Spleen (tissue), 11 donors: Measurements from ENCODE around the gene L1CAM. TPM values are rescaled to one million over a fixed set of nuclear protein-coding genes. Genes with fewer than 3 reads are reported as not detected.

Experiments used
- DNase-seq: peaks from one replicate; pipeline ENCODE4 v3.0.0-alpha.2; 2020
- H3K27ac ChIP-seq, 8 donors: fragments of 200-600 bp; sonication (generic) in 7 of 8; 1 replicate in 4 of 8; 2 replicates in 4 of 8; pipeline versions ENCODE4 v1.5.0 to v1.8.0; 2016 to 2021; ENCODE audit warnings: inconsistent platforms in 4 of 8, mild to moderate bottlenecking in 4 of 8, moderate library complexity in 1 of 8
- H3K27me3 ChIP-seq, 7 donors: fragments of 200-600 bp; sonication (generic) in 6 of 7; replicated peaks in 1 of 7; 1 replicate in 4 of 7; 2 replicates in 3 of 7; pipeline versions ENCODE4 v1.5.0 to v1.8.0; 2016 to 2021; ENCODE audit warnings: inconsistent platforms in 3 of 7, mild to moderate bottlenecking in 1 of 7
- H3K36me3 ChIP-seq, 6 donors: fragments of 200-600 bp; sonication (generic) in 5 of 6; 1 replicate in 4 of 6; 2 replicates in 2 of 6; pipeline versions ENCODE4 v1.5.0 to v1.8.0; 2016 to 2021; ENCODE audit warnings: inconsistent platforms in 2 of 6
- H3K4me1 ChIP-seq, 6 donors: fragments of 200-600 bp; sonication (generic) in 5 of 6; 1 replicate in 3 of 6; 2 replicates in 3 of 6; pipeline versions ENCODE4 v1.5.0 to v1.8.0; 2016 to 2021; ENCODE audit warnings: inconsistent platforms in 3 of 6
- H3K4me3 ChIP-seq, 8 donors: fragments of 200-600 bp; sonication (generic) in 7 of 8; 1 replicate in 4 of 8; 2 replicates in 4 of 8; pipeline versions ENCODE4 v1.5.0 to v1.8.0; 2016 to 2021; ENCODE audit warnings: inconsistent platforms in 4 of 8, mild to moderate bottlenecking in 4 of 8, moderate library complexity in 2 of 8
- H3K9me3 ChIP-seq, 8 donors: fragments of 200-600 bp; sonication (generic) in 7 of 8; 1 replicate in 4 of 8; 2 replicates in 4 of 8; pipeline versions ENCODE4 v1.5.0 to v1.8.0; 2016 to 2021; ENCODE audit warnings: inconsistent platforms in 4 of 8
- CTCF ChIP-seq, 11 experiments: fragments of 200-600 bp in 7 of 11; fragments of 450-650 bp in 4 of 11; sonication (generic) in 4 of 11; IDR thresholded peaks in 8 of 11; conservative IDR thresholded peaks in 3 of 11; 1 replicate in 7 of 11; 2 replicates in 4 of 11; pipeline versions ENCODE4 v1.4.0 to v1.8.0; 2016 to 2021; ENCODE audit warnings: antibody characterized with exemption in 11 of 11, inconsistent platforms in 4 of 11, mild to moderate bottlenecking in 1 of 11
- POLR2A ChIP-seq, 3 donors: fragments of 450-650 bp; IDR thresholded peaks; one replicate each; pipeline ENCODE4 v1.5.1; 2017; ENCODE audit warnings: antibody characterized with exemption in 3 of 3, mild to moderate bottlenecking in 1 of 3
- POLR2AphosphoS5 ChIP-seq, 3 donors: sonication (generic); formaldehyde crosslinking; IDR thresholded peaks; one replicate each; pipeline ENCODE4 v1.5.1; 2017; ENCODE audit warnings: antibody characterized with exemption in 3 of 3
- WGBS, 5 donors: extraction: QIAGEN DNeasy Blood & Tissue Kit in 3 of 5; methylation state at CpG; one replicate each; pipeline versions ENCODE4 v1.1.5 to v1.1.7; 2013 to 2018; 5-methylcytosine and 5-hydroxymethylcytosine counted together
- intact Hi-C: fragments of 100-400 bp; cut with DNase I; formaldehyde crosslinking; loops from one replicate; pipeline ENCODE4 v1.15.0; 2023; ENCODE audit warnings: low total_unique reads
- polyA plus RNA-seq, 3 donors: library from polyadenylated mRNA; stranded (reverse); fragments of 200-250 nt; gene quantifications; one replicate each; pipeline ENCODE4 v1.2.1, GENCODE V29; 2013
- total RNA-seq, 7 donors: library from RNA; depleted of rRNA in 3 of 7; stranded (reverse); fragments of >200 nt in 3 of 7; fragmentation: NEBNext Ultra II Directional in 4 of 7; extraction: Animal tissue kit (Norgen Biotek cat#: 25700) in 4 of 7; gene quantifications; one replicate each; pipeline versions ENCODE4 v1.1.0 to v1.2.1, GENCODE V29; 2016 to 2021
- donor health status: healthy with polysubstance abuse.
- donor health status: DM: no; HTN: no; CAD: no; lungs with moderate emphysema.
- donor health status: DM: no; HTN: no; CAD: no.
- donor health status: Bipolar disorder and iron deficiency.
- donor health status: healthy.
- donor health status: DM: no; HTN: no; CAD: no.
- donor health status: DM: yes; HTN: yes; CAD: no.

Gene L1CAM
- total and polyA plus RNA-seq, 10 donors, result 1.2 to 5.1 (median 2.7) TPM

GRCh38 chrX:153814591-153815315 lies 71.2 kb downstream of the L1CAM start:
- no peak overlapping the region for H3K4me3 ChIP-seq
- peaks cover 0 to 34% (median 18%) of the 10 kb centered on the region in 6 donors for H3K4me1 ChIP-seq
- no peaks in the 10 kb centered on the region for H3K9me3 ChIP-seq
- no peaks in the 10 kb centered on the region for H3K36me3 ChIP-seq
- H3K27me3 ChIP-seq, result peaks cover 0 to 43% (median 12%) of the 10 kb centered on the region in 7 donors
- no peak for TF ChIP-seq POLR2A (IDR thresholded peaks at IDR 0.05)
- no peak for TF ChIP-seq CTCF (IDR thresholded peaks at IDR 0.05 in 8 of 11, conservative IDR thresholded peaks at IDR 0.05 in 3 of 11)
- DNase-seq, result peak; percentile 56
- intact Hi-C loops, result no loop called here
- 50 to 72% (median 67%) methylated on average over 14 to 19 of the region's 19 CpGs for WGBS, 5 donors
- H3K27ac ChIP-seq, result no peak overlapping the region

GRCh38 chrX:153813161-153813560 lies 72.8 kb downstream of the L1CAM start:
- 88 to 96% (median 92%) methylated on average over 5 of the region's 5 CpGs for WGBS, 5 donors
- Histone ChIP-seq H3K36me3 (no peaks in the 10 kb centered on the region), H3K4me1 (peaks cover 0 to 18% (median 6%) of the 10 kb centered on the region in 6 donors)

DNA sequence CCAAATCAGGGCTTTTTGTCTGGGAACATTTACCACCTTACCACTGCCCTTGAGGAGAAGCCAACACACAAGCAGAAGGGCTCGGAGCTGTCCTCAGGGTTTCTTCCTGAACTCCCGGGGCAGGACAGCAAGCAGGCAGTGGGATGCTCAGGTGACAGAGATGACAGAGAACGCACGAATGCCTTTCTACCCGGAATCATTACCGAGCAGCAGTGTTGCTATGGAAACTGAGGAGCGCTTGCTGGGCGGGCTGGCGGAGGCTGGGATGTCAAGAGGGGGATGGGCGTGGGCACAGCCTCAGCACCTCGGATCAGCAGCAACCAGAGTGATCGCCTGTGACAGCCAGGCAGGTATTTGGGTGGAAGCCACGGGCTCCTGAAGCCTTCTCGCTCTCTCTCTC lies 73.8 kb downstream of the L1CAM start:
- 70 to 84% (median 75%) methylated on average over 6 to 14 of the region's 14 CpGs for WGBS, 5 donors
- intact Hi-C loops, result no loop called here

More at GRCh38 chrX:153813161-153813560, 72.8 kb downstream of the L1CAM start:
- H3K27me3 ChIP-seq, result peaks cover 0 to 27% (median 0%) of the 10 kb centered on the region in 7 donors
- intact Hi-C loops, result no loop called here
- no peak for DNase-seq
- TF ChIP-seq CTCF (IDR thresholded peaks at IDR 0.05 in 8 of 11, conservative IDR thresholded peaks at IDR 0.05 in 3 of 11) (no peak), POLR2A (IDR thresholded peaks at IDR 0.05) (no peak), POLR2AphosphoS5 (IDR thresholded peaks at IDR 0.05) (no peak)
- no peaks in the 10 kb centered on the region for H3K9me3 ChIP-seq
- no peak overlapping the region for H3K27ac ChIP-seq
- no peak overlapping the region for H3K4me3 ChIP-seq

More for the DNA sequence above, 73.8 kb downstream of the L1CAM start:
- Histone ChIP-seq H3K27me3 (peaks cover 0 to 19% (median 0%) of the 10 kb centered on the region in 7 donors), H3K4me1 (peaks cover 0 to 8% (median 5%) of the 10 kb centered on the region in 6 donors), H3K36me3 (no peaks in the 10 kb centered on the region), H3K27ac (no peak overlapping the region), H3K9me3 (no peaks in the 10 kb centered on the region), H3K4me3 (no peak overlapping the region)
- TF ChIP-seq POLR2A (IDR thresholded peaks at IDR 0.05) (no peak), POLR2AphosphoS5 (IDR thresholded peaks at IDR 0.05) (no peak), CTCF (IDR thresholded peaks at IDR 0.05 in 8 of 11, conservative IDR thresholded peaks at IDR 0.05 in 3 of 11) (no peak)
- no peak for DNase-seq

Other genes starting within 250 kb of the L1CAM start
- under 1 TPM in 1 of 7 donors, not detected in 6; 0.17 TPM for gene DUSP9, start 239.0 kb downstream of the L1CAM start, total RNA-seq
- gene DUSP9, start 239.0 kb downstream of the L1CAM start, polyA plus RNA-seq, result under 1 TPM in 1 of 3 donors, not detected in 2; 0.09 TPM
- gene PNCK, start 212.4 kb downstream of the L1CAM start, total RNA-seq, result 1 to 10 TPM in 2 of 7 donors, under 1 TPM in 1, not detected in 4; 0.73 to 1.2 (median 1.0) TPM
- gene PNCK, start 212.4 kb downstream of the L1CAM start, polyA plus RNA-seq, result under 1 TPM; 0.18 to 0.35 (median 0.22) TPM
- gene SLC6A8, start 198.2 kb downstream of the L1CAM start, total RNA-seq, result 10 to 100 TPM in 5 of 7 donors, 1 to 10 TPM in 2; 6.7 to 72.9 (median 14.7) TPM
- 1 to 10 TPM; 3.2 to 5.3 (median 3.2) TPM for gene SLC6A8, start 198.2 kb downstream of the L1CAM start, polyA plus RNA-seq
- gene BCAP31, start 161.8 kb downstream of the L1CAM start, total RNA-seq, result 100 to 1,000 TPM; 132 to 173 (median 136) TPM
- gene BCAP31, start 161.8 kb downstream of the L1CAM start, polyA plus RNA-seq, result 100 to 1,000 TPM in 2 of 3 donors, 10 to 100 TPM in 1; 77.3 to 135 (median 108) TPM
- gene ABCD1, start 161.3 kb downstream of the L1CAM start, total RNA-seq, result 10 to 100 TPM; 14.9 to 28.1 (median 23.2) TPM
- gene ABCD1, start 161.3 kb downstream of the L1CAM start, polyA plus RNA-seq, result 1 to 10 TPM; 5.1 to 9.7 (median 6.9) TPM
- 1 to 10 TPM in 6 of 7 donors, under 1 TPM in 1; 0.68 to 2.8 (median 1.7) TPM for gene PLXNB3, start 121.9 kb downstream of the L1CAM start, total RNA-seq
- gene PLXNB3, start 121.9 kb downstream of the L1CAM start, polyA plus RNA-seq, result 1 to 10 TPM in 1 of 3 donors, under 1 TPM in 2; 0.48 to 1.5 (median 0.49) TPM
- not detected for gene SRPK3, start 105.1 kb downstream of the L1CAM start, total RNA-seq
- under 1 TPM; 0.03 to 0.26 (median 0.07) TPM for gene SRPK3, start 105.1 kb downstream of the L1CAM start, polyA plus RNA-seq
- 10 to 100 TPM; 51.8 to 92.7 (median 68.7) TPM for gene IDH3G, start 91.8 kb downstream of the L1CAM start, total RNA-seq
- 10 to 100 TPM; 32.7 to 47.0 (median 41.3) TPM for gene IDH3G, start 91.8 kb downstream of the L1CAM start, polyA plus RNA-seq
- 100 to 1,000 TPM; 144 to 307 (median 217) TPM for gene SSR4, start 91.5 kb downstream of the L1CAM start, total RNA-seq
- gene SSR4, start 91.5 kb downstream of the L1CAM start, polyA plus RNA-seq, result 100 to 1,000 TPM; 357 to 488 (median 359) TPM
- 10 to 100 TPM in 5 of 7 donors, 1 to 10 TPM in 2; 6.4 to 15.4 (median 10.7) TPM for gene PDZD4, start 55.6 kb downstream of the L1CAM start, total RNA-seq
- 10 to 100 TPM in 1 of 3 donors, 1 to 10 TPM in 2; 3.7 to 21.8 (median 9.4) TPM for gene PDZD4, start 55.6 kb downstream of the L1CAM start, polyA plus RNA-seq
- under 1 TPM in 1 of 7 donors, not detected in 6; 0.52 TPM for gene AVPR2, start 18.5 kb upstream of the L1CAM start, total RNA-seq
- gene AVPR2, start 18.5 kb upstream of the L1CAM start, polyA plus RNA-seq, result under 1 TPM; 0.22 to 0.77 (median 0.26) TPM
- gene ARHGAP4, start 40.1 kb upstream of the L1CAM start, total RNA-seq, result 100 to 1,000 TPM; 176 to 317 (median 236) TPM
- gene ARHGAP4, start 40.1 kb upstream of the L1CAM start, polyA plus RNA-seq, result 100 to 1,000 TPM; 297 to 713 (median 635) TPM
- gene NAA10, start 48.9 kb upstream of the L1CAM start, total RNA-seq, result 10 to 100 TPM; 56.4 to 89.1 (median 85.5) TPM
- 100 to 1,000 TPM; 123 to 174 (median 168) TPM for gene NAA10, start 48.9 kb upstream of the L1CAM start, polyA plus RNA-seq
- 100 to 1,000 TPM in 1 of 7 donors, 10 to 100 TPM in 6; 42.0 to 105 (median 63.6) TPM for gene RENBP, start 58.5 kb upstream of the L1CAM start, total RNA-seq
- gene RENBP, start 58.5 kb upstream of the L1CAM start, polyA plus RNA-seq, result 10 to 100 TPM; 44.3 to 91.3 (median 47.9) TPM
- 10 to 100 TPM; 50.6 to 86.5 (median 62.1) TPM for gene HCFC1, start 85.6 kb upstream of the L1CAM start, total RNA-seq
- gene HCFC1, start 85.6 kb upstream of the L1CAM start, polyA plus RNA-seq, result 10 to 100 TPM in 2 of 3 donors, 1 to 10 TPM in 1; 9.5 to 22.7 (median 11.4) TPM
- gene TMEM187, start 86.6 kb upstream of the L1CAM start, total RNA-seq, result 10 to 100 TPM in 1 of 7 donors, 1 to 10 TPM in 6; 2.0 to 12.2 (median 6.2) TPM
- gene TMEM187, start 86.6 kb upstream of the L1CAM start, polyA plus RNA-seq, result 1 to 10 TPM; 3.3 to 7.4 (median 4.9) TPM
- 100 to 1,000 TPM in 2 of 7 donors, 10 to 100 TPM in 5; 86.2 to 118 (median 91.1) TPM for gene IRAK1, start 133.7 kb upstream of the L1CAM start, total RNA-seq
- 10 to 100 TPM; 46.4 to 85.2 (median 55.2) TPM for gene IRAK1, start 133.7 kb upstream of the L1CAM start, polyA plus RNA-seq
- gene MECP2, start 211.5 kb upstream of the L1CAM start, total RNA-seq, result 100 to 1,000 TPM in 1 of 7 donors, 10 to 100 TPM in 6; 63.3 to 104 (median 83.5) TPM
- 10 to 100 TPM; 15.2 to 22.7 (median 17.7) TPM for gene MECP2, start 211.5 kb upstream of the L1CAM start, polyA plus RNA-seq